Measurements from ENCODE around the gene TMEM170A.
"Not testable (repeated sequence)": the region's sequence is repeated elsewhere in the genome, so short reads cannot be mapped to it uniquely, and the experiment has no call there.

TMEM170A gene

DNA sequence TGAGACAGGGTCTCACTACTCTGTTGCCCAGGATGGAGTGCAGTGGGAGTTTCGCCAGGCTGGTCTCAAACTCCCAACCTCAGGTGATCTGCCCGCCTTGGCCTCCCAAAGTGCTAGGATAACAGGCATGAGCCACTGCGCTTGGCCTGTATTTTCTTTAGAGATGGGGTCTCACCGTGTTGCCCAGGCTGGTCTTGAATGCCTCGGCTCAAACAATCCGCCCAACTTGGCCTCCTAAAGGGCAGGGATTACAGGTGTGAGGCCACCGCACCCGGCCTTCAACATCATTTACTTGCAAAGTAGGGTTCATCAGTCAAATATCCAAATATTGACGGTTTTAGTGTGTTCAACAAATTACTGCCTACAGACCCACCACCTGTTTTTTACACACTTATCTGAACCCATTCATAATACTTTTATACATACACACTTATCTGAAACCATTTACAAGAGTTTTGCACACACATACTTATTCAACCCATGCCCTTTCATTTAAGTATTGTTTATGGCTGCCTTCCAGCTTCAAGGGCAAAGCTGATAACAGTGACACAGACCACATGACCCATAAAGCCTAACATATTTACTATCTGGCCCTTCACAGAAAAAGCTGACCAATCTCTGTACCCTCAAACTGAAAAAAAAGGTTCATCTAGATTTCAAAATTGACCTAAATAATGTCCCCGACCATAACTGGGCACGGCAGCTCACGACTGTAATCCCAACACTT is 11.9 kb downstream of the TMEM170A start:
- DNase-seq, result no peak

DNA sequence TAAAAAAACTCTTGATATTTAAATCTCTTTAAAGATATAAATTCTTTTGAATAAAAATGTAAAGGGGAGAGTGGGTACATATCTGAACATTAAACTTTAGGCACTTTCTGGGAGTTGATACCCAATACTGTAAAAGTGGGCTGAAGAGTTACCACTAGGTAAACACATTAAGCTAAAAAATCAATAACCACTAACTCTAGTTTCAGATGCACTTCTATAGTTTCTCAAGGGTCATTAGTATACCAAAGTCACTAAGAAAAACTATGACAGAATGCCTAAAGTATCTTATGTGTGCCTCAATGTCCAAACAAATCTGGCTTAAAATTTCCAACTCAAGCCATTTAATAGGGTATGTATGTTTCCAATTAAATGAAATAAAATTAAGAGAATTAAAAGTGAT is 18.1 kb downstream of the TMEM170A start:
- DNase-seq, result no peak

DNA sequence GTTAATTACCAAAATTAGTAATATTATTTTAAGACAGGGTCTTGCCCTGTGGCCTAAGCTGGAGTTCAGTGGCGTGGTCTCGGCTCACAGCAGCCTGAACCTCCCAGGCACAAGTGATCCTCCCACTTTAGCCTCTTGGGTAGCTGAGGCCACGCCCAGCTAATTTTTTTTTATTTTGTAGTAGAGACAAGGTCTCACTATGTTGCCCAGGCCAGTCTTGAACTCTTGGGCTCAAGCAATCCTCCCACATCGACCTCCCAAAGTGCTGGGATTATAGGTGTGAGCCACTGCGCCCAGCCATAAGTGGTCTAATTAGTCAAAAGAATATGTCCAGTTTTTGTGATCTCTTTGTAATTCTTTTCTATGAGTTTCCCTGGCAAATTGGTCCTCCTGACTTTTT is 19.2 kb downstream of the TMEM170A start:
- DNase-seq, result no peak

DNA sequence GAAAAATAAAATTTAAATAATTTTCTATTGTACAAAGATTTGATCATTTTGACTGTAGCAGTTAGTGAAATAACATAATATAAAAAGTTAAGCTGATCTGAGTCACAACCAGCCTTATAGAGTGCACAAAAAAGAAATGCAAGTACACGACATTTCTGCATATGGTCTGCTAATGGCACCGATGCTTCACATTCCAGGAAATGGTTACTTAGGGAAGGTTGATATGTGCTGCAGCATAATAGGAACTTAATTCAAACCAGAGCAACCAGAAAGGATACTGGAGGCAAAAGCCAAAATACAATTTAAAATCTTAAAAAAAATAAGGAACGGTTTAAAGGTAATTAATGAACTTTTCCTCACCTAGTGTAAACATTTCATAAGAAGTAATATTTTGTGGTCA is 21.2 kb downstream of the TMEM170A start:
- DNase-seq, result no peak

DNA sequence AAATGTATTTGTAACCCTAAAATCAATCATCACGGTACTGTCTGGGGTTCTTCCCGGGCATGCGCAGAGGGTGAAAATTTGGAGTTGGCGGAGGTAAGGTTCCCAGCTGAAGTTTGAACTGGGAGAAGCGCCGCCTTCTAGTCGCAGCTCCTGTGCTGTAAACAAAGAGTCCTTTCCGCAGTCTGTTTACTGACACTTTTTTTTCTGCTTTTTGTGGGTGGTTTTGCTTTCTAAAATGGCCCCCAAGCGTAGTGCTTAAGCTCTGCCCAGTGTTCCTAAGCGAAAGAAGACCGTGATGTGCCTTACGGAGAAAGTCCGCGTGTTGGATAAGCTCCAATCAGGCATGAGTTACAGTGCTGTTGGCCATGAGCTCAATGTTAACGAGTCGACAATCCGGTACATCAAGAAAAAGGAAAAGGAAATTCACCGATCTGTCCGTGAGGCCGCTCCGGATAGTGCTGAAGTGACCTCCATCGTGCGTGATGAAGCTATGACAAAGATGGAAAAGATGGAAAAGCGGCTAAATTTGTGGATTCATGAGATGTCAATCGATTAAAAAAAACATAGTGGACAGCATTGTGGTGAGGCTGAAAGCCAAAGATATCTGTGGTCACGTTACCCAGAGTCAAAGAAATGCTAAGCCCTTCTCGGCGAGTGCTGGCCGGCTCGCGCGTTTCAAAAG is 30.6 kb downstream of the TMEM170A start:
- peak; percentile 90 for DNase-seq

DNA sequence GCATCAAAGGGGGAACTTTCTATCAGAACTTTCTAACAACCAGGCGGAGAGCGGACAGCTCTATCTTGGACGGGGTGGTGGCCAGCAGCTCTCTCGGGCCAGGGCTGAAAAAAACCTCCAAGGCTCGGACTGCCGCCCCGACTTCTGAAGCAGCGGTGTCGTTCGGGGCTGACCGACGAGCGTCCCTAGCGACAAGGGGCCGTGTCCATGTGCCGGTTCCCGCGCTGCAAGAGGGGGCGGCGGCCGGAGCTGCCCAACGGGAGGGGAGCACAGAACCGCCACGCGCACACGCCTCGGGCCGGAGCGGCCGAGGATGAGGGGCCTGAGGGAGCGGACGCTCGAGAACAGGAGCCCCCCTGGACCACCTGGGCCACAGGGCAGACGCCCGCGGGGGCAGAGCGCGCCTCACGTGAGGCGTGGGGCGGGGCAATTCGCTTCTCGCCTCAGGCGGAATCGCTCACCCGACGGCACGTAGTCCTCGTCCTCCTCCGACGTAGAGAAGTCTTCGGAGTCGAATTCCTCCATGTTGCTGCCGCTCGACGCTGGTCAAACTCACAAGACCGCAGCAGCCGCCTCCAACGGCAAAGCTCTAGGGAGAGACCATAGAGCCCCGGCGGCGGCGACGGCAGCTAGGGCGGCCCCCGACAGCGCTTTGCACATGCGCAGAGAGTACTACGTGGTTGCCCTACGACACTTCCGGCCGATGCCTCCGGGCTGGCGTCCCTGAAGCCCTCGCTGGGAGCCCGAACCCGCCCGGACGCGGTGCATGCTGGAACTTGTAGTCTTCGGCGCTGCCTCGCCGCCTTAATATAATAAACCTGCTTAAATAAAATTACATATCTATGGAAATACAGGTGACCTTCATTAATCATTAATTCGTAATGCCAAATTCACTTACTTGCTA is 31.4 kb downstream of the TMEM170A start, which contains the start of gene CFDP1:
Gene CFDP1, minus strand, starts transcription at position 676 of the 904 bp plus-strand sequence. Its CDS starts 151 bp downstream, at position 525.
- peak; percentile 92 for DNase-seq

DNA sequence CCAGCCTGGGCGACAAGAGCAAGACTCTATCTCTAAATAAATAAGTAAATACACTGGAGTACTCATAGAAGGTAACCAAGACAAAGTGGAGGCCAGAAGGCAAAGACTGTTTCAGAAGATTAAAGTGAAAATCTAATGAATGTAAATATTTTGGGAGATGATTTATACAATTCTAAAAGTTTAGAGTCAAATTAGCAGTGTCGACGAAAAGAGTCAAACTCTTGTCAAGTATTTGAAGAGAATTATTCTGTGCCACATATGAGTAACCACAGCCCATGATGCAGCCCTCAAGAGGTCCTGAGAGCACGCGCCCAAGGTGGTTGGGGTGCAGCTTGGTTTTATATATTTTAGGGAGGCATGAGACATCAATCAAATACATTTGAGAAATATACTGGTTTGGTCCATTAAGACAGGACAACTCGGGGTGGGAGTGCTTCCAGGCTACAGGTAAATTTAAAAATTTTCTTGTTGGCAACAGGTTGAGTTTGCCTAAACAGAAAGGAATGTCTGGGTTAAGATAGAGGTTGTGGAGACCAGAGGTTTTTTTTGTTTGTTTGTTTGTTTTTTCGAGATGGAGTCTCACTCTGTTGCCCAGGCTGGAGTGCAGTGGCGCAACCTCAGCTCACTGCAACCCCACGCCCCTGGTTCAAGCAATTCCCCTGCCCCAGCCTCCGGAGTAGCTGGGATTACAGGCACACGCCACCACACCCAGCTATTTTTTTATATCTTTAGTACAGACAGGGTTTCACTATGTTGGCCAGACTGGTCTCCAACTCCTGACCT is 34.7 kb downstream of the TMEM170A start:
- DNase-seq, result no peak

DNA sequence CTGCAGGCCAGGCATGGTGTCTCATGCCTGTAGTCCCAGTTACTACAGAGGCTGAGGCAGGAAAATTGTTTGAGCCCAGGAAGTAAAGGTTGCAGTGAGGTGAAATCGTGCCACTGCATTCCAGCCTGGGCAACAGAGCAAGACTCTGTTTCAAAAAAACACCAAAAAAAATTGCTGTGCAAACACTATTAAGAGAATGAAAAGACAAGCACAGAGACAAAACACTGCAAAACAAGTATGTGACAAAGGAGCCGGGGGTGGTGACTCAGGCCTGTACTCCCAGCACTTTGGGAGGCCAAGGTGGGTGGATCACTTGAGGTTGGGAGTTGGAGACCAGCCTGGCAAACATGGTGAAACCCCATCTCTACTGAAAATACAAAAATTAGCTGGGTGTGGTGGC is 38.0 kb downstream of the TMEM170A start:
- DNase-seq, result not testable (repeated sequence)

DNA sequence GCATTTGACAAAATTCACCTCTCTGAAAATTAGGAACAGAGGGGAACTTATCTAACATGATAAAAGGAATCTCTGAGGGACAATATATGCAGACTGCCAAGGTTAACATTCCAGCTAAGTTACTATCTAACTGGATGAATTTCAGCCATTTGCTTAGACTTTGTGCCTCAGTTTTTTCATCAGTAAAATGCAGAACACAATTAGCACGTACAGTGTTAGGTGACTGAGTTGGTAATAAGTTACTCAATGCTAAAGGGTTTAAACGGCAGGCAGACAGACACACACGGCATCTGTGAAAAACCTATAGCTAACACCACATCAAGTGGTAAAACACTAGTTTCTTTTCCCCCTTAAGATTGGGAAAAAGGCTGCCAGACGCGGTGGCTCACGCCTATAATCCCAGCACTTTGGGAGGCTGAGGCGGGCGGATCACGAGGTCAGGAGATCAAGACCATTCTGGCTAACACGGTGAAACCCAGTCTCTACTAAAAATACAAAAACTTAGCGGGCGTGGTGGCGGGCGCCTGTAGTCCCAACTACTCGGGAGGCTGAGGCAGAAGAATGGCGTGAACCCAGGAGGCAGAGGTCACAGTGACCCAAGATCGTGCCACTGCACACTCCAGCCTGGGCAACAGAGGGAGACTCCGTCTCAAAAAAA is 40.3 kb downstream of the TMEM170A start:
- DNase-seq, result not testable (repeated sequence)

DNA sequence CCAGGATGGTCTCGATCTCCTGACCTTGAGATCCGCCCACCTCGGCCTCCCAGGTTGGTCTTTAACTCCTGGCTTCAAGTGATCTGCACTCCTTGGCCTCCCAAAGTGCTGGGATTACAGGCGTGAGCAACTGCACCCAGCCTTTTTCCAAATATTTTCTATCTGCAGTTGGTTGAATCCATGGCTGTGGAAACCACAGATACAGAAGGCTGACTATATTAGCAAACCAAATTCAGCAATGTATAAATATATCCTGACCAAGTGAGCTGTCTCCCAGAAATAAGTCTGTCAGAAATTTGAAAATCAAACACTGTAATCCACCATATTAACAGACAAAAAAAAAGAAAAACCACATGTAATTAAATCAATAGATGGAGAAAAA is 40.8 kb downstream of the TMEM170A start:
- DNase-seq, result no peak

DNA sequence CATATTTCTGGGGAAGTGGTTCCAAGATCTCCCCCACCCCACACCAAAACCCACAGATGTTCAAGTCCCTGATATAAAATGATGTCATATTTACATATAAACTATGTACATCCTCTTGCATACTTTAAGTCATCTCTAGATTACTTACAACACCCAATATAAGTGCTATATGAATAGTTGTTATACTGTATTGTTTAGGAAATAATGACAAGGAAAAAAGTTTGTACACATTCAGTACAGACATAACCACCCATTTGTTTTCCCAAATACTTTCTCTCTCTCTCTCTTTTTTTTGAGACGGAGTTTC is 42.7 kb downstream of the TMEM170A start:
- no peak for DNase-seq

DNA sequence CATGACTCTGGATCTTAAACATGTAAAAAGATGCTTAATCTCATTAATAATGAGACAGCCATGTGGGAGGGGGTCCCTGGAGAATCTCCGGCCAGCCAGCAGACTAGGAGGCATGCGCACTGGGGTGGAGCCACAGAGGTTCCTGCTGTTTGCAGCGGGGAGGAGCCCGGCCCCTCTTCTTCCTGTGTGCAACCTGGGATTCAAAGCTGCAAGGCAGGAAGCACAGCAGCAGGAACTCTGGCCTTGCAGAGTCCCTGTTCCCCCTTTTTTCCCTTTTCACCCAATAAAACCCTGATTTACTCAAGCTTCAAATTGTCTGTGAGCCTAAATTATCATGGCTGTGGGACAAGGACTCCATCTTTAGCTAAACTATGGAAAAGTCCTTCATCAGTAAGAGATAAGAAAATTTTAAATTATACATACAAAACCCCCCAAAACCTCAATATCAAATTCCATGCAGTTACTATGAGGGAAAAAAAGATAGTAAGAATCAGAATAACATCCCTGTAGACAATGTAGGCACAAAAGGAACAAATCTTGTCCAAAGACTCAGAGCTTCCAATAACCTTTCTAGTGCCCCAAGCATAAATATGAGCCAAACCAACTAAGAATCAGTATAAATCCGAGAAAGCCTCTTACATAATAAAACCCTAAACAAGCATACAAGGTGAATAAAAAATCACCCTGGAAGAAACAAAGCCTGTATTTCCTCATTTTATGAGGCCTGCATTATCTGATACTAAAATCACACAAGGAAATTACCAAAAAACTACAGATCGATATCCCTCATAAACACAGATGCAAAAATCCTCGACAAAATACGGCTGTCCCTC is 43.3 kb downstream of the TMEM170A start:
- peak; percentile 74 for DNase-seq

DNA sequence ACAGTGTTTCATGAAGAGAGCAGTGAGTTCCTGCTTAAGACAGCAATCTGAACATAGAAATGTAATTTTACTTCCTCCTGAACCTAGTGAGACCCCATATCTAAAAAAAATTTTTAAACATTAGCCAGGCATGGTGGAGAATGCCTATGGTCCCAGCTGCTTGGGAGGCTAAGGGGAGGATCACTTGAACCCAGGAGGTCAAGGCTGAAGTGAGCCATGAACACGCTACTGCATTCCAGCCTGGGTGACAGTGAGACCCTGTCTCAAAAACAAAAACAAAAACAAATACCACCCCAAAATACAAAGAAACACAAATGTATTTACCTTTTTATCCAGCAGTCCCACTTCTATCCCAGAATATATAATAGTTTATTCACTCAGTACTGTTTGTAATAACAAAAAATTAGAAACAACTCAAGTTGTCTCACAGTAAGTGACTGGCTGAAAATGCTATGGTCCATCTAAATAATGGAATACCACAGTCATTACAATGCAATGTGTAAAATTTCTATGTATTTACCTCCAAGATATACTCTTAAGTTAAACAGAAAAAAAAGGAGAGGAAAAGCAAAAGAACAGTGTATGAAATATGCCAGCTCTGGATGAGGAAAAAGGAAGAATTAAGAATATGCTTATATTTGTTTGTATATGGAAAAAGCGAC is 47.5 kb downstream of the TMEM170A start:
- no peak for DNase-seq

DNA sequence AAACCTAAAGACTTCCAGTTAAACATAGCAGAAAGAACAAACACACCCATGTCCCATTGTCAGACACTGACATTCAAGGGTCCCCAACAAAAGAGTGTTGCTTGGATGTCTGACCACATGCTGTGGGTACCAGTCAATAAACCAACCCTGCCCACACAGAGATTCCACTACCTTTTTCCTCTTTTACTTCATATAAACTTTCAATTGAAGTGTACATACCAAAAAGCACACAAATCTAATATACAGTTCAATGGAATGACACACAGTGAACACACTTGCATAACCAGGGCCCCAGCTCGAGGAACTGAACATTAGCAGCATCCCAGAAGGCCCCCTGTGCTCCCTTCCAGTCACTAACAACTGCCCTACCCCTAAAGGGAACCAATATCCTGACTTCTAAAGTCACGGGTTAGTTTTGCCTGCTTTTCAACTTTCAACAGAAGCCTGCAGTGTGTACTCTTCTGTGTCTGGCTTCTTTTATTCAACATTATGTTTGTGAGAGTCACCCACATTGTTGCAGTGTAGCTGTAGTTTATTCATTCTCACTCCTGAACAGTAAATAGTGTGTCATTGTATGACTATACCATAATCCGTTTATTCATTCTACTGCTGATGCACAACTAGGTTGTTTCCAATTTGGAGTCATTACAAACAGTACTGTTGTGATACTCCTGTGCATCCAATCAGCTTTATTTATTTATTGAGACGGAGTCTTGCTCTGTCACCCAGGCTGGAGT is 49.2 kb downstream of the TMEM170A start:
- no peak for DNase-seq

DNA sequence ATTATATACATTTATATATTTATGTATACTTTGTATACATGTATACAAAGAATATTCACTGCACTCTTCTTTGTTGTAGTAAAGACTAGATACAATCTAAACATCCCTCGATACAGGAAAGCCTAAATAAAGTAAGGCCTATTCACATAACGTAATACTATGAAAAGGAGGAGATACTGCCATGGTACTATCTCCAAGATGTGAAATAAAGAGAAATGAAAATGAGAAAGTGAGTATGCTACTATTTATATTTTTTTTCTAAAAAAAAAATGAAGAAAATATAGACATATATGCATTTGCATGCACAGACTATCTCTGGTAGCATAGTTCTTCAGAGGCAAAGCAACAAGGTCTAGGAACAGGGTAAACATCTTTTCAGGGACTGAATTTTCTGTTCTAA is 50.5 kb downstream of the TMEM170A start:
- no peak for DNase-seq

DNA sequence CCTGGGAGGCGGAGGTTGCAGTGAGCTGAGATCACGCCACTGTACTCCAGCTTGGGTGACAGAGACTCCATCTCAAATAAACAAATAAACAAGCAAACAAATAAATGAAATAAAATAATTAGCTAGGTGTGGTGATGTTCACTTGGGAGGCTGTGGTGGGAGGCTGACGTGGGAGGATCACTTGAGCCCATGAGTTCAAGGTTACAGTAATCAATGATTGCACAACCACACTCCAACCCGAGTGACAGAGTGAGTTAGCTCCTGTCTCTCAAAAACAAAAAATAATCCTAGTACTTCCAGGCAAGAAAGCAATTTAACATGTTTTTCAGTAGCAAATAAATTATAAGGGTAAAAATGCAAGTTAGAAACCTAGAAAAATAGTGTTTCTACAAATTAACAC is 57.5 kb downstream of the TMEM170A start:
- no peak for DNase-seq

DNA sequence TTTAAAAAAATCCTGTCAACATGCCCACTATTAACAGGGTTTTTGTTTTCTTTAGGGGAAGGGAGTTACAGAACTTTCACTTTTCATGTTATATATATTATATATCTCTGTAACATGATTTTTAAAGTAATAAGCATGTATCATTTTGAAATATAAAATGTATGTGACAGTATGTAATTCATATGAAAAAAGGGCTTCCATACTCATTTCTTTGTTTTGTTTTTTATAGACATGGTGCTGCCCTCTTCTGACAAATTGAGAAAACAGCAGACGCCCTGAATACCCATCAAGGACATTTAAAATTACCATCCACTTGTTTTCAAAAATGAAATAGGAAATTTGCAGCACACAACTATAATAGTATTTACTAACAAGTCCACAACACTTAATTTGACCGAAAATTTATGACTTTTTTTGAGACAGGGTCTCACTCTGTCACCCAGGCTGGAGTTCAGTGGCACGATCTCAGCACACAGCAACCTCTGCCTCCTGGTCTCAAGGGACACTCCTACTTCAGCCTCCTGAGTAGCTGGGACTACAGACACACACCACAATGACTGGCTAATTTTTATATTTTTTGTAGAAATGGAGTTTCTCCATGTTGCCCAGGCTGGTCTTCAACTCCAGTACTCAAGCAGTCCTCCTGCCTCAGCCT is 61.5 kb downstream of the TMEM170A start:
- peak; percentile 5 for DNase-seq

DNA sequence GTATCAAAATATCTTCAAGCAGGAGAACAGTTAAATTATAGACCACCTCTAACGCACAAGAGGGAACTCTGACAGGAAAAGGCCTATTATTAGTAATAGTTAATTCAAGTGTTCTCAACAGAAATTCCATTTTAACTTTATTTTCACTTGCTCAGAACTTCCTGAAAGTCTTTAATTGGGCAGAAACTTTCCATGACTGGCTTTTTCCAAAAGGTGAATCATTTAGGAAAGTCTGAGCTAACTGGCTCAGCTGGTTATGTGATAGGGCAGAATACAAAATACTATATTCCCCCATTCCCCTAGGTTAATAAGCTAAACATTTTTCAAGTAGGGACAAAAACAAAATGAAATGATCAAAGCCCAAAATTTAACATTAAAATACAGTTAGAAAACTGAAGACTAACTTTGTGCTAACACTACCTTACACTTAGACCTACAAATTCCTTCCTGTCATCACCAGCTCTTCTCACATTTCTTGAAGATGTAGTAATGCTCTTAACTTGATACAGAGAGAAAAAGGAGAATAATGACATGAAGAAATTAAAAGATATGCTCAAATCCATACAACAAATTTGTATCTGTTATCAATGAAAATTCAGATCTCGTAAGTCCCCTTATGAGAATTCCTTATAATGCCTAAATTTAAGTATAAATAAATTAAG is 62.2 kb downstream of the TMEM170A start:
- DNase-seq, result no peak

DNA sequence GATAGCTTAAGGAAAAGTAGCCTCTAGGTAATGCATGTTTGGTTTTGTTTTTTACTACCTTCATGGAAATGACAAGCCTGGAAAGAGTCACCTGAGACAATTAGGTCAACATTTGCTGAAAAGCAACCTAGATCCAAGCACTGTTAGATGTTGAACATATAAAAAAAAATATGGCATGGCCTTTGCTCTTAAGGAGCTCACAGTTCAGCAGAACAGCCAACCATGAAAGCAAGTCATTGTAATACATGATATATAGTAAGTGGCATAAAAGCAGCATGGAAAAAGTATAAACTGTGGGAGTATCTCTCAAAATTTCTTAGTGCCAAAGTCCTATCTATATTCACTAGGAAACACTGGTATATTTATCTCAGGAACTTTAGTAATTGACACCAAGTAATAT is 62.8 kb downstream of the TMEM170A start:
- no peak for DNase-seq
